SK-N-SH (cell line): ENCODE measurements around the gene CCM2. TPM values are rescaled to one million over a fixed set of nuclear protein-coding genes. Genes with fewer than 3 reads are reported as not detected.

Experiments
- CTCF ChIA-PET: fragments of 300-600, 350-600 bp; formaldehyde crosslinking; extraction: SDS; loops from one replicate; lab custom pipeline; 2021; lab: Yijun Ruan, JAX
- POLR2A ChIA-PET: fragments of 350-600 bp; sonication (Branson Sonifier 250); formaldehyde crosslinking; extraction: SDS; loops from one replicate; lab custom pipeline; 2020; ENCODE audit warnings: antibody characterized with exemption, inconsistent platforms; lab: Yijun Ruan, JAX
- DNase-seq: peaks from one replicate; pipeline ENCODE4 v3.0.0; 2012
- H2AFZ ChIP-seq: fragments of 200-600 bp; sonication (generic); 2 replicates; pipeline ENCODE4 v1.8.1; 2016; ENCODE audit warnings: antibody characterized with exemption, mild to moderate bottlenecking, low read depth
- H3F3A ChIP-seq: fragments of 200-600 bp; sonication (generic); replicated peaks from 2 replicates; pipeline ENCODE3; 2016; ENCODE audit warnings: antibody characterized with exemption, mild to moderate bottlenecking; ENCODE audit not compliant: insufficient read depth
- H3K27ac ChIP-seq, 2 experiments: fragments of 200-500 bp in 1 of 2; fragments of 200-600 bp in 1 of 2; sonication (Bioruptor generic) in 1 of 2; sonication (generic), shearing (Covaris generic) in 1 of 2; 2 replicates each; pipeline versions ENCODE4 v1.5.1 to v1.6.1; 2014 to 2016; ENCODE audit warnings: low read depth in 2 of 2, inconsistent platforms in 1 of 2, low read length in 1 of 2, mild to moderate bottlenecking in 1 of 2, mixed read lengths in 1 of 2
- H3K27me3 ChIP-seq: fragments of 200-600 bp; sonication (generic), shearing (Covaris generic); 2 replicates; pipeline ENCODE4 v1.6.1; 2016; ENCODE audit warnings: mixed run types; ENCODE audit not compliant: insufficient read depth
- H3K36me3 ChIP-seq, 2 experiments: fragments of 200-500 bp in 1 of 2; fragments of 200-600 bp in 1 of 2; sonication (Bioruptor generic) in 1 of 2; sonication (generic) in 1 of 2; replicated peaks in 1 of 2; 2 replicates each; pipeline versions ENCODE3 to v1.5.1; 2014 to 2016; ENCODE audit warnings: low read length in 1 of 2, mild to moderate bottlenecking in 1 of 2; ENCODE audit not compliant: insufficient read depth in 2 of 2, control insufficient read depth in 1 of 2
- H3K4me1 ChIP-seq, 2 experiments: fragments of 200-500 bp in 1 of 2; fragments of 200-600 bp in 1 of 2; sonication (Bioruptor generic) in 1 of 2; sonication (generic), shearing (Covaris generic) in 1 of 2; 2 replicates each; pipeline versions ENCODE4 v1.5.1 to v1.6.1; 2014 to 2016; ENCODE audit warnings: low read depth in 1 of 2, low read length in 1 of 2, mixed run types in 1 of 2; ENCODE audit not compliant: insufficient read depth in 2 of 2, control insufficient read depth in 1 of 2
- H3K4me2 ChIP-seq: fragments of 200-600 bp; sonication (generic), shearing (Covaris generic); 2 replicates; pipeline ENCODE4 v1.6.1; 2017; ENCODE audit warnings: mixed run types
- H3K4me3 ChIP-seq, 2 experiments: fragments of 200-500 bp in 1 of 2; fragments of 200-600 bp in 1 of 2; sonication (Bioruptor generic) in 1 of 2; sonication (generic), shearing (Covaris generic) in 1 of 2; 2 replicates each; pipeline versions ENCODE4 v1.5.1 to v1.8.1; 2014 to 2016; ENCODE audit warnings: low read depth in 2 of 2, inconsistent platforms in 1 of 2, low read length in 1 of 2, mild to moderate bottlenecking in 1 of 2, mixed read lengths in 1 of 2, moderate library complexity in 1 of 2
- H3K79me2 ChIP-seq: fragments of 200-600 bp; sonication (generic); 2 replicates; pipeline ENCODE4 v1.8.1; 2017; ENCODE audit warnings: mild to moderate bottlenecking; ENCODE audit not compliant: insufficient read depth
- H3K9ac ChIP-seq: fragments of 200-600 bp; sonication (generic); 2 replicates; pipeline ENCODE4 v1.6.1; 2017; ENCODE audit warnings: mixed run types
- H3K9me2 ChIP-seq: fragments of 200-600 bp; sonication (generic); 2 replicates; pipeline ENCODE4 v1.6.1; 2017; ENCODE audit warnings: mixed run types
- H3K9me3 ChIP-seq: fragments of 200-600 bp; sonication (generic); 2 replicates; pipeline ENCODE4 v1.6.1; 2017; ENCODE audit warnings: mixed run types, mild to moderate bottlenecking, moderate library complexity
- H4K20me1 ChIP-seq: fragments of 200-600 bp; sonication (generic); 2 replicates; pipeline ENCODE4 v1.6.1; 2017; ENCODE audit warnings: mild to moderate bottlenecking, mixed run types; ENCODE audit not compliant: insufficient read depth
- CHD2 ChIP-seq: fragments of 150-350 bp; IDR thresholded peaks from 2 replicates; pipeline ENCODE4 v1.6.1; 2018; ENCODE audit warnings: low read length; ENCODE audit not compliant: partially characterized antibody
- MXI1 ChIP-seq: IDR thresholded peaks from 2 replicates; pipeline ENCODE4 v1.6.1; 2012; ENCODE audit warnings: mild to moderate bottlenecking, low read depth, low read length, improper control_type of control experiment
- NFIC ChIP-seq: IDR thresholded peaks from 2 replicates; pipeline ENCODE4 v1.4.0; 2012; ENCODE audit warnings: borderline replicate concordance
- RAD21 ChIP-seq: IDR thresholded peaks from 2 replicates; pipeline ENCODE4 v1.6.1; 2012; ENCODE audit warnings: mild to moderate bottlenecking, low read length
- RFX5 ChIP-seq: IDR thresholded peaks from 2 replicates; pipeline ENCODE4 v1.6.1; 2012; ENCODE audit warnings: mild to moderate bottlenecking, improper control_type of control experiment, low read length
- WGBS: methylation state at CpG from one replicate; pipeline ENCODE4 v1.1.6; 2017; ENCODE audit warnings: low lambda C conversion rate; 5-methylcytosine and 5-hydroxymethylcytosine counted together
- polyA plus RNA-seq, 3 experiments: library from polyadenylated mRNA; depleted of rRNA; stranded (reverse); fragments of >200 nt; gene quantifications; 2 replicates each; pipeline ENCODE4 v1.2.3, GENCODE V29; 2012

The CCM2 gene
- polyA plus RNA-seq, 1 of the 3 experiments (the other 2 are of a cell fraction) = 83.2 TPM

DNA sequence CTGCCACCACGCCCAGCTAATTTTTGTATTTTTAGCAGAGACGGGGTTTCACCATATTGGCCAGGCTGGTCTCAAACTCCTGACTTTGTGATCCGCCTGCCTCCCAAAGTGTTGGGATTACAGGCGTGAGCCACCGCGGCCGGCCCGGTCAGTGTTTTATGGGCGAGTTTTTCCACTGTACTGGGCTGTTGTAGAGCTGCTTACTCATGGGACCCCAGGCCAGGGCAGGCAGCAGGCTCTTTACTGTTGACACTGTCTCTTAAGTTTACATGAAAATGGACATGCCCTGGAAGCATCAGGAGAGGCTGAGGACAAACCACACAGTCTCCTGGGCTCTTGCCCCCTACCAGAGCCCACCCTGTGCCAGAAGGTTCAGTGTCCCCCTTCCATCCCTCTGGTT lies 77.6 kb downstream of the CCM2 start:
- Histone ChIP-seq H3K79me2 (0 out of 2 replicates have a peak, but pooled peaks cover 3% of the 10 kb centered on the region), H3K4me2 (no peak overlapping the region), H3K27ac (no peak overlapping the region), H3K36me3 (peaks cover 10 to 50% of the 10 kb centered on the region in 2 experiments), H3K9ac (no peak overlapping the region), H4K20me1 (no peaks in the 10 kb centered on the region), H3K9me2 (no peaks in the 10 kb centered on the region), H3K9me3 (no peaks in the 10 kb centered on the region), H3K27me3 (no peaks in the 10 kb centered on the region), H3K4me3 (no peak overlapping the region), H2AFZ (no peak overlapping the region), H3K4me1 (peaks cover 0 to 28% of the 10 kb centered on the region in 2 experiments; a peak in 1 of 4 replicates), H3F3A (peaks cover 3% of the 10 kb centered on the region)
- ChIA-PET POLR2A (interaction anchor here (1.2 kb wide), 1 partner anchor 12 kb away, joined by 4 read pairs; no protein-coding TSS in a partner anchor), CTCF (no interaction called here)
- 96% methylated on average over 8 of the region's 9 CpGs for WGBS
- TF ChIP-seq RAD21 = no peak
- TF ChIP-seq MXI1 = no peak
- TF ChIP-seq RFX5 = no peak
- DNase-seq = no peak

DNA sequence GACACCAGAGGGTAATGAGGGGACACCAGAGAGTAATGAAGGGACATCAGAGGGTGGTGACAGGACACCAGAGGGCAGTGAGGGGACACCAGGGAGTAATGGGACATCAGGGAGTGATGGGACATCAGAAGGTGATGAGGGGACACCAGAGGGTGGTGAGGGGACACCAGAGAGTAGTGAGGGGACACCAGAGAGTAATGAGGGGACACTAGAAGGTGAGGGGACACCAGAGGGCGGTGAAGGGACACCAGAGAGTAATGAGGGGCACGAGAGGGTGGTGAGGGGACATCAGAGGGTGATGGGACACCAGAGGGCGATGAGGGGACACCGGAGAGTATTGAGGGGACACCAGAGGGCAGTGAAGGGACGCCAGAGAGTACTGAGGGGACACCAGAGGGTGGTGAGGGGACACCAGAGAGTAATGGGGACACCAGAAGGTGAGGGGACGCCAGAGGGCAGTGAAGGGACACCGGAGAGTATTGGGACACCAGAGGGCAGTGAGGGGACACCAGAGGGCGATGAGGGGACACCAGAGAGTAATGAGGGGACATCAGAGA lies 78.2 kb downstream of the CCM2 start:
- Histone ChIP-seq H3K79me2 (no peaks in the 10 kb centered on the region), H2AFZ (no peak overlapping the region), H3K9ac (no peak overlapping the region), H3K4me2 (no peak overlapping the region), H3K36me3 (peaks cover 10 to 55% of the 10 kb centered on the region in 2 experiments), H3K27me3 (no peaks in the 10 kb centered on the region), H3K9me3 (no peaks in the 10 kb centered on the region), H3K4me3 (no peak overlapping the region), H3K9me2 (no peaks in the 10 kb centered on the region), H3F3A (peaks cover 3% of the 10 kb centered on the region), H3K27ac (no peak overlapping the region), H3K4me1 (peaks cover 0 to 28% of the 10 kb centered on the region in 2 experiments; a peak in 1 of 4 replicates), H4K20me1 (no peaks in the 10 kb centered on the region)
- WGBS = 91% methylated on average over 8 of the region's 8 CpGs
- CTCF ChIA-PET = no interaction called here
- TF ChIP-seq RAD21 (0 out of 2 replicates have a peak, but pooled peaks have one; percentile 4), NFIC (no peak)
- POLR2A ChIA-PET = no interaction called here
- peak; percentile 31 for DNase-seq

GRCh38 chr7:45080265-45080957 lies 80.4 kb downstream of the CCM2 start:
- DNase-seq = peak; percentile 30
- CTCF ChIA-PET = interaction anchor here (1.6 to 2.2 kb wide), 2 partner anchors 44 to 55 kb away, joined by 4 to 10 read pairs; no protein-coding TSS in a partner anchor
- no peaks in the 10 kb centered on the region for H3K27me3 ChIP-seq

More at GRCh38 chr7:45080265-45080957, 80.4 kb downstream of the CCM2 start:
- POLR2A ChIA-PET = interaction anchor here (0.6 to 1.3 kb wide), 4 partner anchors 8 to 43 kb away, joined by 3 to 5 read pairs (median 4); no protein-coding TSS in a partner anchor
- H3K9ac ChIP-seq = no peak overlapping the region
- peaks cover 3% of the 10 kb centered on the region for H3F3A ChIP-seq
- peaks cover 7 to 48% of the 10 kb centered on the region in 2 experiments for H3K36me3 ChIP-seq
- TF ChIP-seq CHD2 = no peak
- no peak for TF ChIP-seq RAD21
- H3K27ac ChIP-seq = no peak overlapping the region
- no peak overlapping the region for H3K4me2 ChIP-seq
- 96% methylated on average over 17 of the region's 17 CpGs for WGBS
- no peaks in the 10 kb centered on the region for H3K9me2 ChIP-seq
- H4K20me1 ChIP-seq = no peaks in the 10 kb centered on the region
- no peaks in the 10 kb centered on the region for H3K79me2 ChIP-seq
- H2AFZ ChIP-seq = no peak overlapping the region
- H3K9me3 ChIP-seq = no peaks in the 10 kb centered on the region
- no peak overlapping the region for H3K4me3 ChIP-seq
- peaks cover 0 to 9% of the 10 kb centered on the region in 2 experiments; a peak in 1 of 4 replicates for H3K4me1 ChIP-seq
